G401 (cell line): Measurements from ENCODE around the gene RNASE1. TPM values are rescaled to one million over a fixed set of nuclear protein-coding genes. Genes with fewer than 3 reads are reported as not detected.
"Not testable (repeated sequence)": the region's sequence is repeated elsewhere in the genome, so short reads cannot be mapped to it uniquely, and the experiment has no call there.

Experiments
- DNase-seq: peaks from one replicate; pipeline ENCODE4 v3.0.0-alpha.2; 2015; ENCODE audit warnings: low spot score
- in situ Hi-C: cut with HindIII; loops from 2 replicates; pipeline ENCODE4 v1.10.0; 2016; ENCODE audit warnings: low sequenced_read_pairs, mixed read lengths
- total RNA-seq: library from RNA; depleted of rRNA; stranded (reverse); fragments of >200 nt; shearing (Covaris generic); gene quantifications from 2 replicates; pipeline ENCODE4 v1.2.3, GENCODE V29; 2014; rRNA removed

The RNASE1 gene
- total RNA-seq, 1 experiment from 2014 or later: 0.85 TPM

DNA sequence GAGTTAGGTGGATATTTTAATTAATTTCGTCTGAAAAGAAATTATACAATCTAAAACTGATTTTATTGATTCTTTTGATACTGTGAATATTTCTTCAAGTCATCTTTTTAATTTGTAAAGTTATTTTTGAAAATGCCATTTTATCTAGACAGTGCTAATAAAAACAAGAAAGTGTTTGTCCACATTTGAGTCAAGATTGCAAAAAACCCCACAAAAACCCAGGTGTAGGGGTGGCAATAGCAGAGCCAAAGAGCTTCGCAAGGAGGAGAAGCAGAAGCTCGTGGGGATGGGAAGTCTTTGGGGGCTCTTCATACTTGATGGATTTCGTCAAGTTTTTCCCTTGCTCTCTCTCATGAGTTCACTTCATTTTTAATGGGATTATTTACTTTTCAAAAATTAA is 15.6 kb downstream of the RNASE1 start:
- DNase-seq: no peak
- in situ Hi-C loops: no loop called here

- in situ Hi-C loops: no loop called here
- no peak for DNase-seq
These were observed 20.3 kb downstream of the RNASE1 start for GRCh38 chr14:20782280-20782890.

GRCh38 chr14:20781803-20782202 is 20.8 kb downstream of the RNASE1 start:
- DNase-seq: no peak
- in situ Hi-C loops: no loop called here

GRCh38 chr14:20775901-20776300 is 26.7 kb downstream of the RNASE1 start:
- DNase-seq: no peak
- in situ Hi-C loops: no loop called here

- DNase-seq: no peak
- in situ Hi-C loops: no loop called here
These were observed 27.6 kb downstream of the RNASE1 start for GRCh38 chr14:20775043-20775442.

- DNase-seq: no peak
- in situ Hi-C loops: no loop called here
These were observed 28.3 kb downstream of the RNASE1 start for GRCh38 chr14:20774258-20774824.

DNA sequence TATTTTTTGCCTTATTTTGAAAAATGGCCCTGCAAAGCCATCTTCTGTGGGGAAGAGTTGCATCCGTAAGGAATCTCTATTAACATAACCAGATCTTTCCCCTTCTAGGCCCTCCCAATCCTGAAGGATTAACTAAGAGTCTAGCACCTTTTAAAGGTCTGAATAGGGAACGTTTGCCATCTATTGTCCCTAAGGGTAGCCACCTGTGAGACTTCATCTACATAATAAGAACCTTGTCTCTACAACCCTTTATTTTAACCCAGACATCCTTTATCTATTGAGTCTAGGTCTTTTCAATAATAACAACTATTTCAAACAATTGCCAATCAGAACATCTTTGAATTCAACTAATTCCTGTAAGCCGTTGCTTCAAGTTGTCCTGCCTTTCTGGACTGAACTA is 30.0 kb downstream of the RNASE1 start:
- no peak for DNase-seq
- in situ Hi-C loops: no loop called here

DNA sequence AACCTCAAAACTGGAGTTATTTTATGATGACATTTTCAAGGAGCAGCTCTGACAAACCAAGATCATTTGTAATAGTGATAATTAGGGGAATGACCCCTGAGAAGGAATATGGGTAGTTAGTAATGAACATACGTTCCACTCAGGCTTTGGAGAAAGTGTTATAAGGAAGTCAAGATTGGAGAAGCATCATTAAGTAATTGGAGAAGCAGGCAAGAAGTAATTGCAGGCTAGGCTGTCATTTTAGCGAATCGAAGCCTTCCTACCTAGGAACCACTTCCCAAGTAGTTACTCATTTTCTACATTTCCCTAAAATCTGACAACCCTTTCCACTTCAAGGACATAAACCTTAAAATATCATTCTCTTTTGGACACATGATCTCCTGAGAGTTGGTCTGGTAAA is 33.2 kb downstream of the RNASE1 start:
- in situ Hi-C loops: no loop called here
- DNase-seq: no peak

DNA sequence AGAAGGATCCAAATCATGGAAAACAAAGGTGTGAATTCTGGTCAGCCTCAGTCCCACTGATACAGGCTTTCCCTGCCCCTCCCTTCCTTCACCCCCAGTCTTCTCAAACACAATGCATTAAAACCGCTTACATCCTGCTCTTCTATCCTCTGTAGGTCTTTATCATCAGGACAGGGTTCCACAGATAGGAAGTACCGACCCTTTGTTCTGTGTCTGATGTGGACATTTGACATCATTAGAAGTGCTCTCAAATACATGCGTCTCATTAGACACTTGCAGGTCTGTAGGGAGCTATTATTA is 34.1 kb downstream of the RNASE1 start:
- in situ Hi-C loops: no loop called here
- no peak for DNase-seq

GRCh38 chr14:20760950-20761349 is 41.7 kb downstream of the RNASE1 start:
- in situ Hi-C loops: no loop called here
- DNase-seq: no peak

- DNase-seq, in situ Hi-C loops: not testable (repeated sequence)
These were observed 43.2 kb downstream of the RNASE1 start for GRCh38 chr14:20759465-20759864.

DNA sequence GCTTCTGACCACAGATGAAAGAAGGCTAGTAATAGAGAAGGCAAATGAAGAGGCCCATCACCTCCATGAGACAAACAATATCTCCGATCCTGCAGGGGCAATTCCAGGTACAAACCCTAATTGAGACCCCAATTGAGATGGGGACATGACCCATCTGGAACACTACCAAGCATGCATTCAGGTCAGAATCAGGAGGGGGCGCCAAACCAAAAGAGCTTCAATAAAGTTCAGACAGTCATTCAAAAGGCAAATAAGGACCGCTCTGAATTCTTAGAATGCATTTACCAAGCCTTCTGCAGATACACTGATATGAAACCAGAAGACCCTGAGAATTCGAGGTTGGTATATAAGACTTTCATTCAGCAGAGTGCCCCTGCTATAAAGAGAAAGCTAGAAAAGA is 44.7 kb downstream of the RNASE1 start:
- in situ Hi-C loops: no loop called here
- DNase-seq: no peak

DNA sequence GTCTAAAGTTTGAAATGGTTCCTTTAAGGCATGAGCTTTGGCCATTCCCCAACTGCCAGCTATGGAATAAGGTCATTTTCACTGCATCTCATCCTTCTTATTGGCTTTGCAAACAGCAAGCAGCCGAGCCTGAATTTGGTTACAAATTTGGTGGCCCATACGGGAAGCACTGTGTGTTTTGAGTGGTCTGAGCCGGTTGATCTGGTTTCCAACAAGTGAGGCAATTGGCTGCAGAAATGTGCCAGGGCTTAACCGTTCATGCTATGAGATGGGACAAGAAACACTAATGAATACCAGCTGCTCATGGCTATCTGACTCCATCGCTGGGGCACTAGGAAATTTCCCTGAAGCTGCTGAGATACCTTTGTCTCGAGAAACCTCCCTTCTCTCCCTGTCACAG is 47.6 kb downstream of the RNASE1 start:
- in situ Hi-C loops: no loop called here
- DNase-seq: no peak

GRCh38 chr14:20754308-20754707 is 48.3 kb downstream of the RNASE1 start:
- in situ Hi-C loops: no loop called here
- DNase-seq: no peak

DNA sequence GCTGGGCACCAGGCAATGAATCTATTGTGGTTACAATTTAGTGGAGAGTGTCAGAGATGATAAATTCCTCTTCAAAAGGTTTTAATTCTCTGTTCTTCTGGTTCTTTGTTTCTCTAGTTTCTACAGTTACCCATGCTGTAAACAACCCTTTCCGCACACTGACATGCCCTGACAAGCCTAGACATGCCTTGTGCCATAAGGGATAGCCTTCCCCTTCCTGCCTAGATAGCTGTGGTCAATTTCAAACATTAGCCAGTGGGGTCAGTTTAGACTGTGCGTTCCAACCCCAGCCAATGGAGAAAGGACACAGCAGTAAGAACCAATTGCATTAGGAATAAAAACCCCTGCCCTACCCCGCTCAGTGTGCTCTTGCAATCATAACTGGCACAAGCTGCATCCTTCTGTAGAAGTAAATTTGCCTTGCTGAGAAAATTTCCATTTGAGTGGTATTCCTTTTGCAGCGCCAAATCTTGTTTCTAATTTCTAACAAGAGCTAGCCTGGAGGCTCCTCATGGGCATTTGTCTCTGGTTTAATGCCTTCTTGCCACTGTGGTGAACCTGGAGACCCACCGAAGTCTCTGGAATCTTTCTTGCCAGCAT is 50.6 kb downstream of the RNASE1 start:
- in situ Hi-C loops: no loop called here
- DNase-seq: no peak

Other genes with a start within 250 kb of the RNASE1 start
- gene RNASE9, start 241.8 kb downstream of the RNASE1 start, total RNA-seq: not detected in 2 replicates
- gene RNASE11, start 214.8 kb downstream of the RNASE1 start, total RNA-seq: not detected in 2 replicates
- gene RNASE12, start 211.5 kb downstream of the RNASE1 start, total RNA-seq: not detected in 2 replicates
- not detected in 2 replicates for gene OR6S1, start 161.2 kb downstream of the RNASE1 start, total RNA-seq
- 2.2 and 3.2 TPM in 2 replicates for gene RNASE4, start 118.3 kb downstream of the RNASE1 start, total RNA-seq
- gene ANG, start 114.1 kb downstream of the RNASE1 start, total RNA-seq: 3.4 and 7.1 TPM in 2 replicates
- not detected in 2 replicates for gene EDDM3A, start 57.0 kb downstream of the RNASE1 start, total RNA-seq
- not detected in 2 replicates for gene EDDM3B, start 34.4 kb downstream of the RNASE1 start, total RNA-seq
- gene RNASE6, start 21.6 kb downstream of the RNASE1 start, total RNA-seq: not detected in 2 replicates
- not detected in 2 replicates for gene RNASE3, start 88.5 kb upstream of the RNASE1 start, total RNA-seq
- not detected in 2 replicates for gene RNASE2, start 152.6 kb upstream of the RNASE1 start, total RNA-seq
- 88.2 and 157 TPM in 2 replicates for gene METTL17, start 187.1 kb upstream of the RNASE1 start, total RNA-seq
- not detected in 2 replicates for gene SLC39A2, start 196.4 kb upstream of the RNASE1 start, total RNA-seq
- 28.6 and 40.4 TPM in 2 replicates for gene NDRG2, start 222.2 kb upstream of the RNASE1 start, total RNA-seq
- not detected in 2 replicates for gene TPPP2, start 227.4 kb upstream of the RNASE1 start, total RNA-seq
- not detected in 2 replicates for gene RNASE13, start 232.0 kb upstream of the RNASE1 start, total RNA-seq
- not detected in 2 replicates for gene RNASE7, start 239.5 kb upstream of the RNASE1 start, total RNA-seq